Hepatic stellate cell (primary cell): ENCODE data around the gene PLEKHM3.

Experiments
- DNase-seq: peaks from one replicate; pipeline ENCODE4 v3.0.0; 2011; ENCODE audit warnings: low spot score

The PLEKHM3 gene

GRCh38 chr2:207787800-207788199 is 237.5 kb downstream of the PLEKHM3 start:
- no peak for DNase-seq

- DNase-seq = no peak
These were observed 238.3 kb downstream of the PLEKHM3 start for GRCh38 chr2:207787017-207787416.

- DNase-seq = no peak
These were observed 240.4 kb downstream of the PLEKHM3 start for GRCh38 chr2:207784898-207785297.

GRCh38 chr2:207783514-207783913 is 241.8 kb downstream of the PLEKHM3 start:
- DNase-seq = no peak

GRCh38 chr2:207782238-207783030 is 242.9 kb downstream of the PLEKHM3 start:
- no peak for DNase-seq

- no peak for DNase-seq
These were observed 245.8 kb downstream of the PLEKHM3 start for GRCh38 chr2:207779523-207779922.

- DNase-seq = no peak
These were observed 246.9 kb downstream of the PLEKHM3 start for GRCh38 chr2:207778298-207778882.

- DNase-seq = no peak
These were observed 248.2 kb downstream of the PLEKHM3 start for GRCh38 chr2:207777124-207777523.

GRCh38 chr2:207775473-207775872 is 249.9 kb downstream of the PLEKHM3 start:
- DNase-seq = no peak

- DNase-seq = no peak
These were observed 252.5 kb downstream of the PLEKHM3 start for GRCh38 chr2:207772844-207773205.

GRCh38 chr2:207772081-207772843 is 253.1 kb downstream of the PLEKHM3 start:
- DNase-seq = no peak

GRCh38 chr2:207771421-207771820 is 253.9 kb downstream of the PLEKHM3 start:
- DNase-seq = no peak
